ENCODE results near the gene MYOM1.

- TF ChIP-seq CTCF (conservative IDR thresholded peaks at IDR 0.05; ENCODE audit: low read length) (no peak), EZH2phosphoT487 (IDR thresholded peaks at IDR 0.05; ENCODE audit: borderline replicate concordance, low read depth, low read length) (no peak)
Measured at GRCh38 chr18:3100498-3101132, 119.2 kb downstream of the MYOM1 start.
